Skeletal muscle cell (primary cell): ENCODE measurements around the gene ABLIM1.
A peak's percentile ranks its signal among the peaks of the same experiment; 100 is the strongest.

Experiments used
- DNase-seq: peaks from one replicate; pipeline ENCODE4 v3.0.0-alpha.2; 2010; ENCODE audit warnings: low read depth
- H3K4me3 ChIP-seq: 2 replicates; pipeline ENCODE4 v1.5.1; 2011; ENCODE audit warnings: low read depth, mild to moderate bottlenecking, control low read depth, low read length, moderate library complexity

The ABLIM1 gene

DNA sequence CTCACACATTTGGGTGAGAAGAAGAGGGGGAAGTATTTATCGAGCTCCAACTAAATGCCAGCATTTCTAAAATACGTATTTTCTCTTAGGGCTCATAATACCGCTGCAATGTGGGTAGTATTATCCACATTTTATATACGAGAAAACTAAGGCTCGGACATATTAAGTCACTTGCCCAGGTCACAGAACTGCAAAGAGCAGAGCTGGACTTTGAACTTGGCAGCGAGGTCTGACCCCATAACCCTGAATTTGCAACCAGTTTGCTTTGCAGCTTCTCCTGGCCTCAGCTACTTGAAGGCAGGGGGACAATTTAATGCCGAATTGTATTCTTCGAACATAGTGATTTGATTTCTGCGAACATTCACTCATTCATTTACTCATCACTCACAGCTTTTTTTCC lies 7.2 kb downstream of the ABLIM1 start:
- no peak for DNase-seq
- no peak overlapping the region for H3K4me3 ChIP-seq

DNA sequence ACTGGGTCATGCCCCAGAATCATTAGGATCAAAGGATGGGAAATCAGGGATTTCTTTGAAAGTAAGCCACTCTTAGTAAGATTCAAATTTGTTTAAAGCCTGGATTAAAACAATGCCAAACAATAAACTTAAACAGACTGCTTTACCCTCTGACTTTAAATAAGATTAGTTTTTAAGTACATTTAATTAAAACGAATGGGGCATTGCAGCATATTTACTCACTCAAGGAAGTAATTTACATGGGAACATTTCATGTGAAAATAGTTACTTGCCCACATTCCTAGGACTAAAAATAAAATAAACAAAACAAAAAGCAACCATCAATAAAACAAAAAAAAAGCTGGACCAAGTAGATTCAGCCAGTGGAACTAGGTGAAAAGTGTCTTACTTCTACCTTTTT lies 7.8 kb downstream of the ABLIM1 start:
- no peak overlapping the region for H3K4me3 ChIP-seq
- no peak for DNase-seq

DNA sequence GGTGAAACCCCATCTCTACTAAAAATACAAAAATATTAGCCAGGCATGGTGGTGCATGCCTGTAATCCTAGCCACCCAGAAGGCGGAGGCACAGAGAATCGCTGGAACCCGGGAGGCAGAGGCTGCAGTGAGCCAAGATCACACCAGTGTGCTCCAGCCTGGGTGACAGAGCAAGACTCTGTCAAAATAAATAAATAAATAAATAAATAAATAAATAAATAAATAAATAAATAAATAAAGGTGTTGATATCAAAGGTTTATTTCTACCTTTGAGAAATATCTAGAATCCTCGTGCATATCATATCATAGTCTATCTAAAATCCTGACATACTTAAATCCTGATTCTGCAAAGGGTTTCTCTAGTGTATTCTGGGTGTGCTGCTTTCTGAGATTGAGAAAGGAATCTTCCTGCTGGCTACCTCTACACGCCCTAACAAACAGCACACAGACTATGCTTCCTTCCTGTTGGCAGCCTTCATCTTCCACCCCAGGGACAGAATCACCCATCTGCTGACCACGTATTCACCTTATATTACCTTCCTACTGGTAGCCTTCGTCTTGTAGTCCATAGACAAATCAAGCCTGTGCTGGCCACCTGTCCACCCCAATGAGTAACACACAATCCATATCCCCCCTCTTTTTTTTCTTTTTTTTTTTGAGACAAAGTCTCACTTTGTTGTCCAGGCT lies 8.7 kb downstream of the ABLIM1 start:
- no peak overlapping the region for H3K4me3 ChIP-seq
- no peak for DNase-seq

- peak; percentile 27 for DNase-seq
- H3K4me3 ChIP-seq = no peak overlapping the region
These were observed 9.7 kb downstream of the ABLIM1 start for GRCh38 chr10:114648368-114648767.

GRCh38 chr10:114647545-114648138 lies 10.4 kb downstream of the ABLIM1 start:
- H3K4me3 ChIP-seq = no peak overlapping the region

DNA sequence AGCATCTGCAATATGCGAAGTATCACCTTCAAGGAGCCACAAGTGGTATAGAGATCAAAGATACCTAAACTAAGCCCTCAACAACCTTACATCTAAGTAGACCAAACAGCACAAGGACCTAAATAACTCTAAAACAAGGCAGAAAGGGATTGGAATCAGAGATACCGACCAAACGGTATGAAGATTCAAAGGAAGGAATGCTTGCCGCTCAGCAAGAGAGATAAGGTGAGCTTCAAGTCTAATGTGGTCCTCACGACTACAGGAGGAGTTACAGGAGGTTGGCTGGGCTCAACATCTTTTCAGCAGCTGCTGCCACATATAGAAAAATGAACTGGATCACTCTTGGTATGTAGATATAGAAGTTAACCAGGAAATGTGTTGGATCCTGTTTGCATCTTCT lies 11.6 kb downstream of the ABLIM1 start:
- no peak overlapping the region for H3K4me3 ChIP-seq
- DNase-seq = no peak

More at GRCh38 chr10:114647545-114648138, 10.4 kb downstream of the ABLIM1 start:
- DNase-seq = no peak

- no peak overlapping the region for H3K4me3 ChIP-seq
- DNase-seq = no peak
These were observed 12.4 kb downstream of the ABLIM1 start for GRCh38 chr10:114645706-114646105.

- no peak overlapping the region for H3K4me3 ChIP-seq
- DNase-seq = no peak
These were observed 14.9 kb downstream of the ABLIM1 start for GRCh38 chr10:114643158-114643557.

- H3K4me3 ChIP-seq = no peak overlapping the region
- DNase-seq = no peak
These were observed 15.3 kb downstream of the ABLIM1 start for GRCh38 chr10:114642729-114643128.

- H3K4me3 ChIP-seq = no peak overlapping the region
- peak; percentile 75 for DNase-seq
These were observed 19.1 kb downstream of the ABLIM1 start for GRCh38 chr10:114638821-114639625.

GRCh38 chr10:114635797-114636550 lies 22.1 kb downstream of the ABLIM1 start:
- no peak for DNase-seq
- no peak overlapping the region for H3K4me3 ChIP-seq

DNA sequence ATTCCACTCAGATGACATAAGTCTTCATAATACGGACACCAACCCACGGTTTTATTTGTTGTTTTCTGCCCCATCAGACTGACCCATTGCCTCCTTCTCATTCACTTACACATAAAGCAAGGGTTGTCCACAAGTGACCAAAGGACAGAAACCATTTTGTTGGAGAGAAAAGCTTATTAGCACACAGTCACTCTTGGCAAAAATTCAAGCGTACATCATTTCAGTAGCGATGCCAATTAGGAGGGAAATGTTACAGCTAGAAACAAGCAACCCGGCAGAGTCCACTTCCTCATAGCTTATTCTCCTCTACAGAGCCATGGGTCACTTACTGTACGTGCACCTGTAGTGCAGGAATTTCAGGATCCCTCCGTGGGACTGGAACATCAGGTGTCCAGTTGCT lies 23.0 kb downstream of the ABLIM1 start:
- no peak overlapping the region for H3K4me3 ChIP-seq
- no peak for DNase-seq

GRCh38 chr10:114634609-114634979 lies 23.5 kb downstream of the ABLIM1 start:
- no peak overlapping the region for H3K4me3 ChIP-seq
- peak; percentile 34 for DNase-seq

- no peak overlapping the region for H3K4me3 ChIP-seq
- DNase-seq = peak; percentile 77
These were observed 25.0 kb downstream of the ABLIM1 start for GRCh38 chr10:114632869-114633715.

DNA sequence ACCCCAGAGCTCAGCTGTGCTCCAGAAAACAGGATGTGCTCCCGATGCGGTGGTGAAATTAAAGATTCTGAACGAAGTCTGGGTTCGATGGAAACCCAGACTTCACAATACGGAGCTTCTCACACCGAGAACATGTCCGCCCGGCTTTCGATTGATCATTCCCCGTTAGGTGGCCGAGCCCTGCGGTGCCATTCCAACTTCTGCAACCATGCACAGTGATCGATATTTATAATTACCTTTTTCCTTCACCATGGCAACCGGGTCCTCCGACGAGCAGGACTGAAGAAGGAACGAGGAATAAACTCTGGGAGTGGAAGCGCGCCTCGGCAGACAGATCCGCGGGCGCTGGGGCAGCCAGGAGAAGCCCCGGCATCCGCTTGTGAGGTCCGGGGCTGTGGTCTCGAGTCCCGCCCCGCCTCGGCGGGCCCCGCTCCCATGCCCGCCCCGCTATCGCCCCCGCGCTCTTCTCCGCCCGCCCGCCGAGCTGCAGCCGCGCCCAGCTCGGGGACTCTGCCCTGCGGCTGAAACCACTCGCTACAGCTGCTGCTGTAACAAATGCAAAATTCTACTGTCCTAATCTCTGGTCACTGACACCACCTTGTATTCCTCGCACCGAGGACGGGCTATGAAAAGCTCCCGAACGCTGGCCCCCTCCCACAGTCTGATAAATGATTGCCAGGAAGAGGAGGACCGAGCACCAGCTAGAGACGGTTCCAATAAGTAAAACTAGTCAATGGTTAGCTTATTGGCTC lies 26.2 kb downstream of the ABLIM1 start:
- DNase-seq = no peak
- H3K4me3 ChIP-seq = peak overlapping the region; percentile 53

DNA sequence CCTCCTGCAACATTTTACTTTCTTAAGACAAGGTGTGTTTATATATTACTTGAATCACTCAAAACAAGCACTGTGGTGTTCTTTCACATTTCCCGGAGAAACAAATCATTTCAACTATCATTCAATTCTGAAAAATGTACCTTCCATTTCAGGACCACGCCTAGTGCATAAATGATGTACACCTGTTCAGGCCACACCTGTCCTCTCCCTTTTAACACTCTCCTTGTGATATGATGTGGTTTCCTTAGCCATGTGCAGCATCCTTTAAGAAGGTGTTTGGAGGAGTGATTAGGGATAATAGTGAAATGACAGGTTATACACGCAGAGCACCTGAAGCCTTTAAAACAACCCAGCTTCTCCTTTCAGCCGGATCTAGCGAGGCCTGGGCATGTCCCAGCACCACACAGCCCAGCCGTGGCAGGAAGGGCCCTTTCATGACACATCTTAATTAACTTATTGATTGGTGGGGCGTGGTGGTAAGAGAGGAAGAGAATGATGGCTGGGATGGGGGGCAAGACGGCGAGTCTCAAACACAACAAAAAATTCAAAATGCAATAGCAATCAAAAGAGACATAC lies 26.9 kb downstream of the ABLIM1 start:
- no peak for DNase-seq
- peak overlapping the region; percentile 53 for H3K4me3 ChIP-seq

GRCh38 chr10:114629824-114630730 lies 28.0 kb downstream of the ABLIM1 start:
- DNase-seq = no peak
- H3K4me3 ChIP-seq = no peak overlapping the region
